Measurements from ENCODE around the gene POLR1A. TPM values are rescaled to one million over a fixed set of nuclear protein-coding genes. Genes with fewer than 3 reads are reported as not detected.

POLR1A gene
- total and polyA plus RNA-seq, 8 donors = 3.9 to 19.0 (median 12.2) TPM

GRCh38 chr2:86078774-86079545, 26.7 kb downstream of the POLR1A start:
- DNase-seq (peak in 3 of 6 donors; percentile 30 to 45 (median 45)), FAIRE-seq (no peak), ATAC-seq (peak; percentile 71 to 91 (median 88))
- no peak overlapping the region for H3K4me3 ChIP-seq
- H3K9me3 ChIP-seq = no peaks in the 10 kb centered on the region
- TF ChIP-seq CTCF (IDR thresholded peaks at IDR 0.05) = peak in 3 of 4 donors; percentile 30 to 36 (median 32)
- intact Hi-C loops (cut with DNase I) = loop anchor here (5.0 to 10.0 kb wide), 4 partner anchors 194 to 254 kb away; partner anchors contain the start of gene ST3GAL5 (in 1 of the 3)
- H3K4me1 ChIP-seq = peaks cover 0 to 3% (median 0%) of the 10 kb centered on the region in 3 donors
- 36 to 37% methylated on average over 7 of the region's 7 CpGs for WGBS, 2 donors
- no peak overlapping the region for H3K27ac ChIP-seq
- no peaks in the 10 kb centered on the region for H3K27me3 ChIP-seq
- H3K36me3 ChIP-seq = peaks cover 0 to 3% (median 0%) of the 10 kb centered on the region in 3 donors

GRCh38 chr2:86075886-86076285, 29.8 kb downstream of the POLR1A start:
- intact Hi-C loops (cut with DNase I) = loop anchor here (5.0 to 10.0 kb wide), 4 partner anchors 191 to 251 kb away; partner anchors contain the start of gene ST3GAL5 (in 1 of the 3)
- peaks cover 0 to 6% (median 0%) of the 10 kb centered on the region in 3 donors for H3K36me3 ChIP-seq
- no peak overlapping the region for H3K4me3 ChIP-seq
- FAIRE-seq (no peak), ATAC-seq (no peak), DNase-seq (no peak)
- H3K27ac ChIP-seq = no peak overlapping the region
- no peaks in the 10 kb centered on the region for H3K27me3 ChIP-seq
- 95 to 98% methylated on average over 5 of the region's 5 CpGs for WGBS, 2 donors
- TF ChIP-seq CTCF (IDR thresholded peaks at IDR 0.05) = no peak
- no peaks in the 10 kb centered on the region for H3K9me3 ChIP-seq
- H3K4me1 ChIP-seq = peaks cover 12 to 19% (median 19%) of the 10 kb centered on the region in 3 donors

GRCh38 chr2:86074811-86075210, 30.9 kb downstream of the POLR1A start:
- TF ChIP-seq CTCF (IDR thresholded peaks at IDR 0.05) = no peak
- Histone ChIP-seq H3K36me3 (peaks cover 0 to 7% (median 5%) of the 10 kb centered on the region in 3 donors), H3K27me3 (no peaks in the 10 kb centered on the region), H3K27ac (no peak overlapping the region), H3K4me3 (no peak overlapping the region), H3K4me1 (peaks cover 12 to 19% (median 16%) of the 10 kb centered on the region in 3 donors), H3K9me3 (no peaks in the 10 kb centered on the region)
- intact Hi-C loops (cut with DNase I) = loop anchor here (5.0 to 10.0 kb wide), 4 partner anchors 190 to 250 kb away; partner anchors contain the start of gene ST3GAL5 (in 1 of the 3)
- DNase-seq (no peak), ATAC-seq (no peak), FAIRE-seq (no peak)
- 95% methylated on average over 15 of the region's 15 CpGs for WGBS, 2 donors

GRCh38 chr2:86074256-86074655, 31.4 kb downstream of the POLR1A start:
- no peak for TF ChIP-seq CTCF (IDR thresholded peaks at IDR 0.05)
- Histone ChIP-seq H3K27ac (no peak overlapping the region), H3K4me1 (peaks cover 12 to 19% (median 16%) of the 10 kb centered on the region in 3 donors), H3K4me3 (no peak overlapping the region), H3K36me3 (peaks cover 0 to 12% (median 10%) of the 10 kb centered on the region in 3 donors), H3K9me3 (no peaks in the 10 kb centered on the region), H3K27me3 (no peaks in the 10 kb centered on the region)
- 91 to 94% methylated on average over 3 of the region's 3 CpGs for WGBS, 2 donors
- DNase-seq = no peak
- intact Hi-C loops (cut with DNase I) = loop anchor here in 2 of 3 donors (10.0 kb wide), 2 partner anchors 189 to 249 kb away; partner anchors contain the start of gene ST3GAL5 (in 1 of the 2)
- FAIRE-seq = no peak
- no peak for ATAC-seq
